ENCODE results near the gene ERBB4.

Gene ERBB4

GRCh38 chr2:212089873-212090272 is 448.7 kb downstream of the ERBB4 start:
- DNase-seq, result no peak

- no peak for DNase-seq
These were observed 450.2 kb downstream of the ERBB4 start for GRCh38 chr2:212088353-212088752.

GRCh38 chr2:212083492-212083891 is 455.1 kb downstream of the ERBB4 start:
- DNase-seq, result no peak

- no peak for DNase-seq
These were observed 460.5 kb downstream of the ERBB4 start for GRCh38 chr2:212078103-212078502.

- no peak for DNase-seq
These were observed 462.1 kb downstream of the ERBB4 start for GRCh38 chr2:212076456-212076855.

GRCh38 chr2:212073360-212073759 is 465.2 kb downstream of the ERBB4 start:
- no peak for DNase-seq

GRCh38 chr2:212066546-212066945 is 472.1 kb downstream of the ERBB4 start:
- DNase-seq, result no peak

- DNase-seq, result no peak
These were observed 474.3 kb downstream of the ERBB4 start for GRCh38 chr2:212064318-212064717.

- no peak for DNase-seq
These were observed 486.0 kb downstream of the ERBB4 start for GRCh38 chr2:212052412-212053159.

GRCh38 chr2:212050871-212051270 is 487.7 kb downstream of the ERBB4 start:
- no peak for DNase-seq

- no peak for DNase-seq
These were observed 496.0 kb downstream of the ERBB4 start for GRCh38 chr2:212042562-212042961.

- DNase-seq, result no peak
These were observed 501.5 kb downstream of the ERBB4 start for GRCh38 chr2:212037062-212037461.

GRCh38 chr2:212034841-212035585 is 503.6 kb downstream of the ERBB4 start:
- DNase-seq, result peak in 3 of 56 donors; percentile 4 to 12 (median 6)

- no peak for DNase-seq
These were observed 504.7 kb downstream of the ERBB4 start for GRCh38 chr2:212033888-212034287.

GRCh38 chr2:212032536-212033219 is 505.9 kb downstream of the ERBB4 start:
- no peak for DNase-seq

- no peak for DNase-seq
These were observed 506.6 kb downstream of the ERBB4 start for GRCh38 chr2:212032032-212032431.

- no peak for DNase-seq
These were observed 507.9 kb downstream of the ERBB4 start for GRCh38 chr2:212030709-212031108.

- DNase-seq, result no peak
These were observed 509.7 kb downstream of the ERBB4 start for GRCh38 chr2:212028798-212029394.

- DNase-seq, result no peak
These were observed 510.6 kb downstream of the ERBB4 start for GRCh38 chr2:212027681-212028628.

- no peak for DNase-seq
These were observed 514.6 kb downstream of the ERBB4 start for GRCh38 chr2:212024040-212024439.

GRCh38 chr2:212022966-212023365 is 515.6 kb downstream of the ERBB4 start:
- no peak for DNase-seq
